HFFc6 (cell line): Measurements from ENCODE around the gene CYTH4. TPM values are rescaled to one million over a fixed set of nuclear protein-coding genes. Genes with fewer than 3 reads are reported as not detected.

Experiments
- DNase-seq: peaks from one replicate; pipeline ENCODE4 v3.0.0-alpha.2; 2018
- H3K27ac Mint-ChIP-seq: 2 replicates; pipeline ENCODE4 v1.8.0; 2020; ENCODE audit warnings: mild to moderate bottlenecking, mixed read lengths
- H3K27me3 Mint-ChIP-seq: 2 replicates; pipeline ENCODE4 v1.8.0; 2021; ENCODE audit warnings: mild to moderate bottlenecking, moderate library complexity, mixed read lengths; ENCODE audit not compliant: insufficient read depth
- H3K36me3 Mint-ChIP-seq: 2 replicates; pipeline ENCODE4 v1.8.0; 2021; ENCODE audit warnings: low read depth, mixed read lengths
- H3K4me1 Mint-ChIP-seq: 2 replicates; pipeline ENCODE4 v1.8.0; 2020; ENCODE audit warnings: low read depth, mixed read lengths
- H3K4me3 Mint-ChIP-seq: 2 replicates; pipeline ENCODE4 v1.8.0; 2020; ENCODE audit warnings: mild to moderate bottlenecking, moderate library complexity, mixed read lengths
- H3K9me3 Mint-ChIP-seq: 2 replicates; pipeline ENCODE4 v1.8.0; 2020; ENCODE audit warnings: mild to moderate bottlenecking, mixed read lengths
- total RNA-seq, 6 experiments: library from RNA; stranded (reverse); fragmentation: NEBNext Ultra II Directional; extraction: Animal tissue kit (Norgen Biotek cat#: 25700); gene quantifications; 2 replicates in 1 of 6; 3 replicates in 5 of 6; pipeline ENCODE4 v1.2.3, GENCODE V29; 2021
- TF ChIP-seq, protein P1 (sequence below): fragments of 200-600 bp; sonication (generic); IDR thresholded peaks from 2 replicates; pipeline ENCODE4 v1.5.0; 2021; ENCODE audit warnings: antibody characterized with exemption, mild to moderate bottlenecking

The CYTH4 gene
- total RNA-seq, 6 experiments from 2014 or later: 0.28 TPM; not detected in 5

DNA sequence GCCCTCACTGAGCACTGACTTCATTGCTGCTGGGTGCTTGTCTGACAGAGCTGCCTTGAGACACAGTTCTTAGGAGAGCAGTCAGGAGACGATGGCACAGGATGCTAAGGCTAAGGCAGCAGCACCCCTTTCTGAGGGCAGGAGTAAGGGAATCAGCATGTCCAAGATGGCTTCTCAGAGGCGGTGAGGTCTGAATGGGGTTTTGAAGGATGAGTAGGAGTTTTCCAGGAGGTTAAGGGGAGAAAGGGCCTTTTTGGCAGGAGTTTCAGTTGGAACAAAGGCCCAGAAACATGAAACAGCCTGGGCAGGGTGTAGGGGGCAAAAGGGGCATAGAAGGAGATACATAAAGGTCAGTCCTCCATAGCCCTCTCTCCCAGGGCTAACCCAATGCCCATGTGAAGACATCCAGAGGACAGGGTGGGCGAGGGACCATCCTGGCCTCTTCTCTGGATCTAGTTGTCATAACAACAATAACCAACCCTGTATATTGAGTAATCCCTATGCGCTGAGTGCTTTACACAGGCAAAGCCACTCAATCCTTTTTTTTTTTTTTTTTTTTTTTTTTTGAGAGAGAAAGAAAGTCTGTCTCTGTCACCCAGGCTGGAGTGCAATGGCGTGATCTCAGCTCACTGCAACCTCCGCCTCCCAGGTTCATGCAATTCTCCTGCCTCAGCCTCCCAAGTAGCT is 19.0 kb downstream of the CYTH4 start:
- no peaks in the 10 kb centered on the region for H3K9me3 Mint-ChIP-seq
- H3K4me3 Mint-ChIP-seq: no peak overlapping the region
- TF ChIP-seq, protein P1, sequence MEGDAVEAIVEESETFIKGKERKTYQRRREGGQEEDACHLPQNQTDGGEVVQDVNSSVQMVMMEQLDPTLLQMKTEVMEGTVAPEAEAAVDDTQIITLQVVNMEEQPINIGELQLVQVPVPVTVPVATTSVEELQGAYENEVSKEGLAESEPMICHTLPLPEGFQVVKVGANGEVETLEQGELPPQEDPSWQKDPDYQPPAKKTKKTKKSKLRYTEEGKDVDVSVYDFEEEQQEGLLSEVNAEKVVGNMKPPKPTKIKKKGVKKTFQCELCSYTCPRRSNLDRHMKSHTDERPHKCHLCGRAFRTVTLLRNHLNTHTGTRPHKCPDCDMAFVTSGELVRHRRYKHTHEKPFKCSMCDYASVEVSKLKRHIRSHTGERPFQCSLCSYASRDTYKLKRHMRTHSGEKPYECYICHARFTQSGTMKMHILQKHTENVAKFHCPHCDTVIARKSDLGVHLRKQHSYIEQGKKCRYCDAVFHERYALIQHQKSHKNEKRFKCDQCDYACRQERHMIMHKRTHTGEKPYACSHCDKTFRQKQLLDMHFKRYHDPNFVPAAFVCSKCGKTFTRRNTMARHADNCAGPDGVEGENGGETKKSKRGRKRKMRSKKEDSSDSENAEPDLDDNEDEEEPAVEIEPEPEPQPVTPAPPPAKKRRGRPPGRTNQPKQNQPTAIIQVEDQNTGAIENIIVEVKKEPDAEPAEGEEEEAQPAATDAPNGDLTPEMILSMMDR: no peak
- no peaks in the 10 kb centered on the region for H3K36me3 Mint-ChIP-seq
- DNase-seq: no peak
- peaks cover 41% of the 10 kb centered on the region for H3K4me1 Mint-ChIP-seq
- H3K27ac Mint-ChIP-seq: no peak overlapping the region
- peaks cover 3% of the 10 kb centered on the region for H3K27me3 Mint-ChIP-seq

DNA sequence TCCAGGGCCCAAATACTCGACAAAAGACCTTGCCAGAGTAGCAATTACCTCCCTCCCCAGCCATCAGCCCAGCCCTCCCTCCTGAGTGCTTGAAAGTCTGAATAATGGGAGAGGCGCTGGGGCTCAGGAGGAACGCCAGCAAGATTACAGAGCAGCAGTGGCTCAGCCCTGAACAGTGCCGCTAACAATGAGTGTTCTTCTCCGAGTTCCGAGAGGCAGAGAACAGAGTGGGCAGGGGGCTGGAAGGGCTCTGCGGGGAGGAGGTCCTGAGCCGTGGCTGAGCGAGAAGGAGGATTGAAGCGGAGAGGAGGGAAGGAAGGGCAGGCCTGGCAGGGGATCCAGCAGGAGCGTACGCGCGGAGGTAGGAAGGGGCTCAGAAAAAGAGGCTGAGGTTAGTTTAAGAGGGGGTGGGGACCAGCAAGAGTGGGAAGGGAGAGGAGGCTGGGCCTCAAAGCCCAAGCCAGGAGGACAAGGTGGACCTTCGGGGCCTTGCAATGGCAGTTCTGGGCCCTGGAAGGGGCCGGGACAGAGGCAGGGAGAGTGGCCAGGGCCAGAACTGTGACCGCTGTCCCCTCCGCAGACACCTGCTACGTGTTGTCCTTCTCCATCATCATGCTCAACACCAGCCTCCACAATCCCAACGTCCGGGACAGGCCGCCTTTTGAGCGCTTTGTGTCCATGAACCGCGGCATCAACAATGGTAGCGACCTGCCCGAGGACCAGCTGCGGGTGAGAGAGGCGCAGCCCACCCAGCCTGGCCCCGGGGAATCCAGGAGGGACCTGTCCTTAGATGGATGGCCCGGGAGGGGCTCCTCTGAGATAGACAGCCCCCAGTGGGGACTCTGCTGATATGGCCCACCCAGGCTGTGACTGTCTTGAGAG is 20.6 kb downstream of the CYTH4 start:
- Mint-ChIP-seq H3K4me1 (peaks cover 57% of the 10 kb centered on the region), H3K9me3 (peaks cover 4% of the 10 kb centered on the region; the same call in 1 of the 2 replicates), H3K27me3 (peaks cover 3% of the 10 kb centered on the region), H3K36me3 (peaks cover 4% of the 10 kb centered on the region), H3K27ac (peak overlapping the region; percentile 92), H3K4me3 (no peak overlapping the region)
- TF ChIP-seq, protein P1: no peak
- no peak for DNase-seq

DNA sequence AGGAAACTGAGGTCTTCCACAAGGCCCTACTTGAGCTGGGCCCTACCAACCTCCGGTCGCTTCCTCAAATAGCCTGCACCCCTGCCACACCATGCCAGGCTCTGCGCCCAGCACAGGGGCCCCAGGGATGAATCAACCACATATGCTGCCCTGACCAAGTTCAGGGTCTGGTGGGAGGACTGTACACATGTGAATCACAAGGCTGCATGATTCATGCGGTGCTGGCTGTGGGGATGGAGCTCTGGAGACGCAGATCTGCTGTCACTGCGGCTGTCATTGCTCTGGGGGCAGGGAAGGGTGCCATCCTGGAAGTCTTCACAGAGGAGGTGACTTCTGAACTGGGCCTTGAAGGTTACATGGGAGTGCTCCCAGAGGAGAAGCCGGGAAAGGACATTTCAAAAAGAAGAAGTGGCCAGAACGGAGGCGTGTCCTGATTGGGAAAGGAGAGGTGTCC is 21.5 kb downstream of the CYTH4 start:
- Mint-ChIP-seq H3K36me3 (peaks cover 4% of the 10 kb centered on the region), H3K4me1 (peaks cover 67% of the 10 kb centered on the region), H3K9me3 (peaks cover 4% of the 10 kb centered on the region; the same call in 1 of the 2 replicates), H3K27me3 (peaks cover 1% of the 10 kb centered on the region; the same call in 1 of the 2 replicates), H3K27ac (peak overlapping the region; percentile 92), H3K4me3 (peak overlapping the region; percentile 74)
- DNase-seq: peak; percentile 86
- TF ChIP-seq, protein P1: no peak

DNA sequence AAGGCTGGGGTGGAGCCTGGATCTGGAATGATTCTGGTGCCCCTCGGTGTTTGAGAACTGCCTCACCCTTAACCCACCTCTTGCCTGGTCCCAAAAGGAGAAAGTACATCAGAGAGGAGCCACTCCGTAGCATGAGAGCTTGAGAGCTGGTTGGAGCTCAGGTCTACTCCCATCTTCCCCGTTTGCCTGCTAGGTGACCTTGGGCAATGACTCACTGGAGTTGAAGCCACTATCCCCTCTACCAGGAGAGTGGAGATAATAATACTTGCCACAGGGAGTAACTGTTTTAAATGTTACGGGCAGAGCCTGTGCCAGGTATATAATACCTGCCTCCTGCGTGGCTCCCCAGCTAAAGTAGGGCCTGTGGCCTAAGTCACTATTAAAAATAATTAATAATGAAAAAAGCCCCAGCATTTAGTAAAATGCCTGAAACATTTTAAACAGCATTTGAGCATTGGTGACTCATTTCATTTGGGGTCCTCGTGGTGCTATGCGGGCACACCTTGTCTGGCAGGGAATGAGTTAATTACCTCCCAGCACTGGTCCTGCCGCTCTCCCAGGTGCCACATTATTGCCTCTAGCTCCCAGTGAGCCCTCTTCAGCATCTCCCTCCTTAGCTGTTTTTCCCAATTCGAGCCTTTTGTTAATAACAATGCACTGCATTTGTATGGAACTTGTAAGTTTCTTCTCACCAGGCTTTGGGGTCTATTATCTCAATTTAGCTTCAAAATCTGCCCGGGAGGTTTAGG is 22.5 kb downstream of the CYTH4 start:
- H3K27ac Mint-ChIP-seq: peak overlapping the region; percentile 92

More for the DNA sequence above, 22.5 kb downstream of the CYTH4 start:
- H3K27me3 Mint-ChIP-seq: peaks cover 1% of the 10 kb centered on the region; the same call in 1 of the 2 replicates
- TF ChIP-seq, protein P1: no peak
- H3K36me3 Mint-ChIP-seq: peaks cover 4% of the 10 kb centered on the region
- no peak overlapping the region for H3K4me3 Mint-ChIP-seq
- H3K9me3 Mint-ChIP-seq: peaks cover 4% of the 10 kb centered on the region; the same call in 1 of the 2 replicates
- DNase-seq: peak; percentile 37
- H3K4me1 Mint-ChIP-seq: peaks cover 76% of the 10 kb centered on the region
